22Rv1 (cell line): Measurements from ENCODE around the gene TP73.

Source experiments
- CTCF ChIP-seq: fragments of 450-650 bp; IDR thresholded peaks from 2 replicates; pipeline ENCODE4 v1.5.1; 2017; ENCODE audit warnings: mild to moderate bottlenecking
- ZFX ChIP-seq: fragments of 450-650 bp; IDR thresholded peaks from 2 replicates; pipeline ENCODE4 v1.6.1; 2017; ENCODE audit warnings: antibody characterized with exemption, borderline replicate concordance

DNA sequence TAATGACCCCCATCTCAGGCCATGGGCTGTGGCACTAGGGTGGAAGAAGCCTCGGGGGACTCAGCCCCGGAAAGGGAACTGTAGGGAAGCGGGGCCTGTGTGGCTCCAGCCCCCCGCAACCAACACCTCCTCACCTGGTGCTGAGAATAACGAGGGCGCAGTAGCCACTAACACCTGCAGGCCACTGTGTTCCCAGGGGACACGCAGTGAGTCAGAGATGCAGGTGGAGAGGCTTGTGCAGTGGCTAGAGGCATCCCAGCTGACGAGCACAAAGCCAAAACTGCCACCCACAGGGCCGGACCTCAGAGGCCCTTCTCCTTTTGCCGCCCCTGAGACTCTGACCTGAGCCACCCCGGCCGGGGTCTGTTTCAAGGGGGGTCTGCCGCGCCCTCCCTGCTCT, 66.4 kb downstream of the TP73 start:
- TF ChIP-seq CTCF = no peak
- no peak for TF ChIP-seq ZFX
